ENCODE data around the gene UNC5B.
"Not testable (repeated sequence)": the region's sequence is repeated elsewhere in the genome, so short reads cannot be mapped to it uniquely, and the experiment has no call there.

The UNC5B gene

DNA sequence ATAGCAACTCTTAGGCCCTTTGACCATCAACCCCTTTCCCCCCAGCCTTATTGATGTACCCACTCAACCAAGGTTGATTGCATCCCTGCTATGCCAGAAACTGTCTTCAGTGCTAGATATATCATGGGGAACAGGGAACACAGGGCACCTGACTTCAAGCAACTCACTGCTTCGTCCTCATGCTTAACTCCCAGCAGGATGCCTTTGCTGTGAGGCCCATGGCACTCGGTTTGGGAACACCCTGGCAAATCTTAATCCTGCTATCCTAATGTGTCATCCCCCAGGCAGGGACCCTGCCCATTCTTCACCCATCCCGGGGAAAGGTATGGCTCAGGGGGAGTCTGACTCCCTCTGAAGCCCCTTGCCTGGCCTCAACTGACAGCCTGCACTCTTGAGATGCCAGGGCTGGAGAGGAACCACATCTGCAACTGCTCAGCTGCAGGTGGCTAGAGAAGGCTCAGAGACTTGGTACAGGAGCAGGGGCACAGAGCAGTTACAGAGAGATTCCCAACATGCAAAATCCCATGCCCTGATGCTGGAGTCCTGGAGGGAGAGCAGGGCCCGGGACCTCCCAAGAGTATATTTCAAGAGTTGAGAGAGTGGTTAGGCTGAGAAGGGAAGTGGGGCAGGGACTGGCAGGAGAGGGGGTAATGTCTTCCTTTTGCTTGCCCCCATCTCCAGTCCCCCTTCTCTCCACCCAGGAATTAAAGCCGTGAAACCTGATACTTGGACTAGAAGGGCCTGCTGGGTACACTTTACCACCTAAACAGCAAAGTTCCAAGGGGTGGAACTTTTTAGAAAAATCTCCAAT lies 2.4 kb upstream of the UNC5B start:
- DNase-seq, result no peak

GRCh38 chr10:71210542-71210871 lies 1.9 kb upstream of the UNC5B start:
- no peak for DNase-seq

GRCh38 chr10:71211053-71211452 lies 1.3 kb upstream of the UNC5B start:
- no peak for DNase-seq

DNA sequence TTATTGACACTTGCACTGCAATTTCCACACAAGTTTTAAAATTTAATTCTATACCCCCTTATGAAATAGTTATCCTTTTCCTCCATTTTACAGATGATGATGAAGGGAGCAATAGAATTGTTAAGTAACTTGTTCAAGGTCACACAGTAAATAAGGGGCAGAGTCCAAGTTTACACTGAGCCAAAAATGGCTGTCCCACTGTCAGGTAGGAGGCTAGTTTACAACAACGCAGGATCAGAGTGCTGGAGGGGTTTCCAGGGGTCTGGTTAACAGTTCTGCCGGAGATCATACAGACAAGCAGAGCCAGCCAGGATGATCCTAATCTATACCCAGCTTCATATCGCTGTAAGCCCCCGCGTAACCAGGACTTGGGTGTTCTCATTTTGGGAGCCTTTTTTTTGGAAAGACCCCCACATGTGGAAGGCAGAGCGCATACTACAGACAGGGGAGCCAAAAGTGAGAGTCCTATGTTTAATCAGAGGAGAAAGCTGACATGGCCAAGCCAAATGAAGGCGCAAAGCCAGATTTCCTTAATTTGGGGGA lies 524 bp upstream of the UNC5B start:
- no peak for DNase-seq

DNA sequence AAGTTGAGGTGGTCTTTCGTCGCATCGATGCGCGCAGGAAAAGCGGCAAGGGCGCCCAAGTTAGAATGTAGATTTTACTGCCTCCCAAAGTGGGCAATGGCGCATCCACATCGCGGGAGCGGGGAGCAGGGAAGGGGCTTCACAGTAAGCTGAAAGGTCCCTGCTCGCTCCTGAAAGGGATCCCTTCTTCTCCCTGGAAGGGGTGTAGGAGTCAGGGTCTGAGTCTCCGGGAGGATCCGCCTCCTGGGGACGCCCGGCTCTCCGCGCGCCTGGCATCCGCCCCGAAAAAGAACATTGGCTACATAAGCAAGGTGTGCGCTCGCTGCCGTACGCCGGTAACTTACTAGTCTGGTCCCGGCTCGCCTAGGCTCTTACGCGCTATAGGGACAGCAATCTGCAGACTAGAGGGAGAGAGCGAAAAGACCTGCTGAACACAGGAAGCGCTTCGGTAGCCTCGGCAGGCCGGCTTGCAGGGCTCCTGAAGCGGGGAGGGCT lies 804 bp downstream of the UNC5B start:
- peak; percentile 28 for DNase-seq

- no peak for DNase-seq
Measured at GRCh38 chr10:71213761-71214440, 1.5 kb downstream of the UNC5B start.

GRCh38 chr10:71214641-71215559 lies 2.5 kb downstream of the UNC5B start:
- DNase-seq, result no peak

DNA sequence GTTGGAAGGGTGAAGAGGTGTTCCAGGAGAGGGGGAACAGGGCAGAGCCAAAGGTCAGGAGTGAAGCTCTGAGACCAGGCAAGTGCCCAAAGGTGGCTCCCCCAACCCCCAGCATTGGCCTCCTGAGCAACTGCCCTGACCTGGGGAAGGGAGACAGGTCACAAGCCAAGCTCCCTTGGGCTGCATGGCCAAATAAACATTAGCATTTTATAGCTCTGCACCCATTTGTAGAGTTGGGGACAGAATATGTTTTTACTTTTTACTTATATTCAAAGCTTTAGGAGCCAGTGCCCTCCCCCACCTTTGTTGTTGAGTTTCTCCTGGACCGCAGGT lies 4.0 kb downstream of the UNC5B start:
- no peak for DNase-seq

DNA sequence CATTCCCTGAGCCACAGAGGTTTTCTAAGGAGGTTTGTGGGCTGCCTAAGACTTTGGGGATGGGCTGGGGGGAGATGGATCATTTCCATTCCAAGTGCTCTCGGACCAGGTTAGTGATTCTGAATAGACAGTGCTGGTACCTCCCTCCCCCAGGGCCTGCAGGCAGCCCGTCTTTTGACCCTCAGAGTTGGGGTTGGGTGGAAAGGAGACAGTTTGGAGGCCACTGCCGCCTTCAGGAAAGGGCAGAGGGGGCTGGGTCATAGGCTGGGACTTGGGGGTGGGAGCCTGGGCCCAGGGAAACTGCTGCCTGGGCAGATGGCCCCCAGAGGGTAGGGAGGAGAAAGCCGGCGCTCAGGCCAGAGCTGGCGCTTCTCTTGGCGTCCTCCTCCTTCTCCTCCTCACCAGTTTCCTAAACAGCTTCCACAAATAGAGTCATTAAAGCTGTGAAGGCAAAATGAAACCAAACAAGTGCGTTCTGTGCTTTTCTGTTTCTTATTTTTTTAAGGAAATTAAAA lies 4.4 kb downstream of the UNC5B start:
- no peak for DNase-seq

DNA sequence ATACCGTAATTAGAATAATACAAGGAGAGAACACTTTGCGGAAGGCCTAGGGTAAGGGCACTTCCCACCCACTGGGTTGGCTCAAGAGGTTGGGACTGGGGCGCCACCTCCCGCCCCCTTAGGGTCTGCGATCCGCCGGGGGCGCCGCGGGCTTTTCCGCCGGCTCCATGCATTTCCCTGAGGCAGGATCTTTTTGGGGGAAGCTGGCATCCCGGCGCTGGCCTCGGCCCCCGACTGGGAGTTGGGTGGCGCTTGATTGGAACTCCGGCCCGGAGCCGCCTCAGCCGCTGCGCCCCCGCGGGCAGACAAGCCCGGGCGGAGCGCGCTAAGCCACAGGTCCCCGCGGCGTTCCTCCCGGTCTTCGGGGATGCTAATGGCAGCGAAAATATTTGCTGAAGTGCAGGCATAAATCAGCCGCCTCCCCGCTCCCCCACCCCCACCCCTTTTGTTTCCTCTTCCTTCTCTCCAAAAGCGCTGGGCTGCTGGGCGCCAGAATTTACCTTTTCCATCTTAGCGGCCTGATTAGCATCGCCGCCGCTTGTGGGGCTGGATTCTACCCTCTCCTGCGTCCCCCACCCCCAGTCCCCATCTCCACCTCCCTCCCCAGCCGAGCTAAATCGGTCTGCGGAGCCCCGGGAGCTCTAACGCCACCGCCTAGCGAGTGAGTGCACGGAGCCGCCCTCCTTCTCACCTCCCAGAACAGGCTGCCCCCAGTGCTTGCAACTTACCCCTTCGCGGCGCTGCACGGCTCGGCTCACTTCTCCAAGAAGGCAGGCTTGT lies 5.1 kb downstream of the UNC5B start:
- DNase-seq, result no peak

GRCh38 chr10:71218046-71218650 lies 5.8 kb downstream of the UNC5B start:
- DNase-seq, result no peak

GRCh38 chr10:71218651-71219050 lies 6.3 kb downstream of the UNC5B start:
- DNase-seq, result no peak

DNA sequence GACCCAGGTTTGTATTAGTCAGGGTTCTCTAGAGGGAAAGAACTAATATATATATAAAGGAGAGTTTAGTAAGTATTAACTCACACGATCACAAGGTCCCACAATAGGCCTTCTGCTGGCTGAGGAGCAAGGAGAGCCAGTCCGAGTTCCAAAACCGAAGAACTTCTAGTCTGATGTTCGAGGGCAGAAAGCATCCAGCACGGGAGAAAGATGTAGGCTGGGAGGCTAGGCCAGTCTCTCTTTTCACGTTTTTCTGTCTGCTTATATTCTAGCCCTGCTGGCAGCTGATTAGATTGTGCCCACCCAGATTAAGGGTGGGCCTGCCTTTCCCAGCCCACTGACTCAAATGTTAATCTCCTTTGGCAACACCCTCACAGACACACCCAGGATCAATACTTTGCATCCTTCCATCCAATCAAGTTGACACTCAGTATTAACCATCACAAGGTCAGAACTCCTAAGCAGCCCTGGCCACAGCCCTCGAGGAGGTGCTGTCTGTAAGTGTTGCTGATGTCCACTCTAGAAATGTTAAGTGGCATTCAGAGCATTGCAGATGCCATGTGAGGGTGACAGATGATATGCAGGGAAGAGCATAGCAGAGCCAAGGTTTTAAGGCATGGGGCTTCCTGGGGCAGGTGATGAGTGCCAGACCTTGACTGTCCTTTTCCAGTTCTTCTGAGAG lies 7.0 kb downstream of the UNC5B start:
- not testable (repeated sequence) for DNase-seq

DNA sequence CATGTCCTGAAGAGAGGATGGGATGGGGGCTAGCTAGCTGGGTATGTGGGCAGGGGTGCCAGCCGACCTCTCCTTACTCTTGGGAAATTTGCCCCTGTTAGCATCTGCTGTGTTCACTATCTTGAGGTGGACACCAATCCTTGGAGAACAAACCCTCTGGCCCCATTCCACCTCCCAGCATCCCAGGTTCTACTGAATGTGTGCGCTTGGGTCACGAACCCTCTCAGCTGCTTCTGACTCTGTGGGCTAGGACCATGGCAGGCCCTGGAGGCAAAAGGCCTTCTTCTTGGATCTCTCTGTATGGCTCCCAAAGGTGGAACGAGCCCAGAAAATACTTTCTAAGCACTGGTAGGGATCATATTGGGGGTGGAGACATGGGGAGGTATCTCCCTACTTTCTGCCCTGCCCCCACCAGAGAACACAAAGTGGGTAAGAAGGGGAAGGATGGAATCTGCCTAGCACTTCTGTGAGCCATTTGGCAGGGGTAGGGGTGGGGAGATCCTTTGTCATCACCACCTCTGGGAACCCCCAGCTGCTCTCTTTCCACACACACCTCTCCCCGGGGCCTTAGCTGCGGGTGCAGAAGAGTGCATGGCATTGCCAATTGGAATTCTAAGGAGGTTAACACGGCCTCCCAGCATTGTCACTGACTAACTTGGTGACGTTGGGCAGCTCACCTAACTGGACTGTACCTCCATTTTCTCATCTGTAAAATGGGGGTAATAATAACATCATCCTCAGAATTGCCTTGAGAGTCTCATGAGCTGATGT lies 7.7 kb downstream of the UNC5B start:
- no peak for DNase-seq

- no peak for DNase-seq
Measured at GRCh38 chr10:71220689-71221540, 8.5 kb downstream of the UNC5B start.

DNA sequence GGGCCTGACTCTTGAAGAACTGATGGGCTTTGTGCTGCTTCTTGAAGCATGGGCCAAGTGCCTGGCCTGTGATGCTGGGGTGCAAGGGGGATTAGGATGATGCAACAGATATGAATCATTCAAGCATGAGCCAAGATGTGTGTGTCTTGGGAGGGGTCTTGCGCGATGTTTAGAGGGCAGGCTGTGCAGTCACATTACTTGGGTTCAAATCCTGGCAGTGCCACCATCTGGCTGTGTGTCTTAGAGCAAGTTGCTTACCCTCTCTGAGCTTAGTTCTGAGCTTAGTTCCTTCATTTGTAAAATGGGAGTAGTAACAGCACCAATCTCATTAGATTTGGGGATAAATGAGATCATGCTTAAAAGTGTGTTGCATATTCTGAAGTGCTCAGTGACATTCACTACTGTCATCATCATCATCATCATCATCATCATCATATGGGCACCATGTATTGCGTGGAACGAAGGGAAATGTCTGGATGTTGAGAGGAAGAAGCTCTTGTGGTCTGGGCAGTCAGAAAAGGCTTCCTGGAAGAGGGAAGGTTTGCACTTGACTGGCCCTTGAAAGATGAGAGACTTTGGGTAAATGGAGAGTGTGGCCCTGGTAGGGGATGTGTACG lies 9.3 kb downstream of the UNC5B start:
- DNase-seq, result no peak

GRCh38 chr10:71222601-71223346 lies 10.4 kb downstream of the UNC5B start:
- DNase-seq, result peak; percentile 40
